Measurements from ENCODE around the gene AP2S1. TPM values are rescaled to one million over a fixed set of nuclear protein-coding genes. Genes with fewer than 3 reads are reported as not detected.

The AP2S1 gene
- total and polyA plus RNA-seq, 2 donors from 2014 or later = 105 to 226 TPM

DNA sequence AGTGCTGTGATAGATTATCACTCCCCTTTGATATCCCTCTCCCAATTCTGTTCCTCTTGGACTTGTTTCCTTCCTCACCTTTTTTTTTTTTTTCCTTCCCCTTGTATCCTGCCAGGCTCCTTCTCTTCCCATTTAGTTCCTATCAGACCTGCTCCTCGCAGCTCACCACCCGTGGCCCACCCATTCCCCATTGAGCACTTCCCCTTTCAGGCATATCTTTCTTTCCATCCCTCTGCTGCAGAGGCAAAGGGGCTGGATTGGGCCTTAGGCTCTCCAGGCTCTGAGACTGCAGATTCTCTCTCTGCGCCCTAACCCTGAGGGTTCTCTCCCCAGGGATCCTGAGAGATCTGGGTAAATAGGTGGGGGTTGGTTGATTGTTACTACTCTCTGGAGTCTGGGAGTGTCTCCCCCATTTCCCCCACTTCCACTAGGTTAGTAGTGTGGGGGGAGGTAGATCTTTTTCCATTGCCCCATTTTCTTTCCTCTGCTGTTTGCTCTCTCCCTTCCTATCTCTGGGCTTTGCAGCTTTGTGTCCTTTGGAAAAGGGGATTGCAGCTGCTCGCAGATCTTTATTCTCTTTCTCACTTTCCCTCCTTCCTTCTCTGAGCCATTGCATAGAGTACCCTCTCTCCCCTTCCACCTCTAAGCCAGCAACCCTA lies 12.5 kb upstream of the AP2S1 start:
- peak overlapping the region; percentile 25 to 56 for H3K27ac ChIP-seq (ENCODE audit: low read depth in 2 of 2, low read length in 2 of 2)
- H3K9ac ChIP-seq (ENCODE audit: low read length in 3 of 3) = peak overlapping the region in 1 of 3 donors; percentile 38
- no peaks in the 10 kb centered on the region for H3K9me3 ChIP-seq (ENCODE audit: control insufficient read depth in 2 of 3, insufficient read depth in 1 of 3, low read length in 3 of 3)
- H3K4me1 ChIP-seq (ENCODE audit: control insufficient read depth in 2 of 3, insufficient read depth in 2 of 3, low read depth in 1 of 3, low read length in 3 of 3) = peaks cover 6 to 29% (median 25%) of the 10 kb centered on the region in 3 donors
- no peaks in the 10 kb centered on the region for H3K36me3 ChIP-seq (ENCODE audit: control insufficient read depth in 2 of 3, insufficient read depth in 3 of 3, low read length in 3 of 3)
- FAIRE-seq = no peak
- no peak for TF ChIP-seq CTCF (IDR thresholded peaks at IDR 0.05; ENCODE audit: borderline replicate concordance, extremely low read depth, insufficient read depth)
- peak overlapping the region; percentile 5 to 94 (median 55) for H3K4me3 ChIP-seq (ENCODE audit: low read length in 3 of 3)
- intact Hi-C loops (cut with DNase I) = loop anchor here (5.0 kb wide), 1 partner anchor 124 kb away; no protein-coding TSS in a partner anchor
- H3K27me3 ChIP-seq (ENCODE audit: control insufficient read depth, insufficient read depth, low read length) = no peaks in the 10 kb centered on the region
- DNase-seq = no peak

- H3K36me3 ChIP-seq (ENCODE audit: control insufficient read depth in 2 of 3, insufficient read depth in 3 of 3, low read length in 3 of 3) = no peaks in the 10 kb centered on the region
- peak overlapping the region; percentile 58 to 68 for H3K27ac ChIP-seq (ENCODE audit: low read depth in 2 of 2, low read length in 2 of 2)
- FAIRE-seq (no peak), DNase-seq (peak in 1 of 5 donors; percentile 20)
- no peak for TF ChIP-seq CTCF (IDR thresholded peaks at IDR 0.05; ENCODE audit: borderline replicate concordance, extremely low read depth, insufficient read depth)
- H3K27me3 ChIP-seq (ENCODE audit: control insufficient read depth, insufficient read depth, low read length) = no peaks in the 10 kb centered on the region
- intact Hi-C loops (cut with DNase I) = loop anchor here (5.0 kb wide), 1 partner anchor 125 kb away; no protein-coding TSS in a partner anchor
- H3K4me1 ChIP-seq (ENCODE audit: control insufficient read depth in 2 of 3, insufficient read depth in 2 of 3, low read depth in 1 of 3, low read length in 3 of 3) = peaks cover 6 to 29% (median 25%) of the 10 kb centered on the region in 3 donors
- peak overlapping the region; percentile 55 to 94 (median 91) for H3K4me3 ChIP-seq (ENCODE audit: low read length in 3 of 3)
- no peaks in the 10 kb centered on the region for H3K9me3 ChIP-seq (ENCODE audit: control insufficient read depth in 2 of 3, insufficient read depth in 1 of 3, low read length in 3 of 3)
- peak overlapping the region; percentile 2 to 78 (median 76) for H3K9ac ChIP-seq (ENCODE audit: low read length in 3 of 3)
Measured at GRCh38 chr19:46862503-46862834, 11.8 kb upstream of the AP2S1 start.

DNA sequence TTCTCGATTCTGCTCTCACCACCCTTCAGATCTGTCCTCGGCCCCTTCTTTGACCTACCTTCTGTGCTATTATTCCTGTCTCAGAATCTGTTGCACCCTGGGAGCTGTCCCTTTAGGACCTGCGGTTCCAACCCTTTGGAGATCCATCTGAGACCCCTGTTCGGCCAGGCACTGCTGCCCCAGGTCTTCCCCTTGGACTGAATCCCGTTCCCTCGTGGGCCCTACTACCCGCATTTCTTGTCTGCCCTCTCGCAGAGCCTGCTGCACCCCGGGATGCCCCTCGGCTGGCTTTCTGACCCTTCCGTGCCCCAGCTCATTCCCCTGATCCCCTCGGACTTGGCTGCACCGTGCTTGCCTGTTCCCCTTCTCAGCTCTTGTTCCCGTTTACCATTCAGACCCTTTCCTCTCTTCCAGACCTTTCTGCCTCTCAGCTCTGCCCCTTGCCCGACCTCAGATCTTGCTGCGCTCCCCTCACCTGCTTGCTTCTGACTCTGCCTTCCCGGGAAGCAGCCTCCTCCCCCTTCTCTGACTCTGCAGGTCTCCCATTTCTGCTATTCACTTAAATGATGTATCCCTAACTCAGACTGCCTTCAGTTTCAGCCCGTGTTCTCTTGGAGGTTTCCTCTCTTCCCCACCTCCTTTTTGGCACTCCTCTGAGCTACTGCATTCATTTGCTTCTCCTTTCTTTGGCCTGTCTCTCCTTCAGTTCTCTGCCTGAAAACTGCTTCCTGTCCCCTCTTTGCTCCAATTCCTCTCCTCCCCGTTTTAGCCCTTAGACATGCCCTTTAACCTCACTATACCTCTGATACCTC lies 11.3 kb upstream of the AP2S1 start:
- intact Hi-C loops (cut with DNase I) = loop anchor here (5.0 kb wide), 1 partner anchor 125 kb away; no protein-coding TSS in a partner anchor
- Histone ChIP-seq H3K4me3 (ENCODE audit: low read length in 3 of 3) (peak overlapping the region; percentile 55 to 94 (median 91)), H3K4me1 (ENCODE audit: control insufficient read depth in 2 of 3, insufficient read depth in 2 of 3, low read depth in 1 of 3, low read length in 3 of 3) (peaks cover 6 to 29% (median 25%) of the 10 kb centered on the region in 3 donors), H3K27me3 (ENCODE audit: control insufficient read depth, insufficient read depth, low read length) (no peaks in the 10 kb centered on the region), H3K9ac (ENCODE audit: low read length in 3 of 3) (peak overlapping the region; percentile 2 to 78 (median 76)), H3K27ac (ENCODE audit: low read depth in 2 of 2, low read length in 2 of 2) (peak overlapping the region; percentile 58 to 68), H3K9me3 (ENCODE audit: control insufficient read depth in 2 of 3, insufficient read depth in 1 of 3, low read length in 3 of 3) (no peaks in the 10 kb centered on the region), H3K36me3 (ENCODE audit: control insufficient read depth in 2 of 3, insufficient read depth in 3 of 3, low read length in 3 of 3) (no peaks in the 10 kb centered on the region)
- FAIRE-seq = no peak
- no peak for TF ChIP-seq CTCF (IDR thresholded peaks at IDR 0.05; ENCODE audit: borderline replicate concordance, extremely low read depth, insufficient read depth)
- peak in 4 of 5 donors; percentile 33 to 78 (median 56) for DNase-seq

Data from kidney (tissue), 14 donors.